Kidney capillary endothelial cell (primary cell): ENCODE results near the gene SPDYE16.
A peak's percentile ranks its signal among the peaks of the same experiment; 100 is the strongest.
"Not testable (repeated sequence)": the region's sequence is repeated elsewhere in the genome, so short reads cannot be mapped to it uniquely, and the experiment has no call there.

Experiments
- DNase-seq: peaks from one replicate; pipeline ENCODE4 v3.0.0-alpha.2; 2018; ENCODE audit warnings: low spot score

SPDYE16 gene

DNA sequence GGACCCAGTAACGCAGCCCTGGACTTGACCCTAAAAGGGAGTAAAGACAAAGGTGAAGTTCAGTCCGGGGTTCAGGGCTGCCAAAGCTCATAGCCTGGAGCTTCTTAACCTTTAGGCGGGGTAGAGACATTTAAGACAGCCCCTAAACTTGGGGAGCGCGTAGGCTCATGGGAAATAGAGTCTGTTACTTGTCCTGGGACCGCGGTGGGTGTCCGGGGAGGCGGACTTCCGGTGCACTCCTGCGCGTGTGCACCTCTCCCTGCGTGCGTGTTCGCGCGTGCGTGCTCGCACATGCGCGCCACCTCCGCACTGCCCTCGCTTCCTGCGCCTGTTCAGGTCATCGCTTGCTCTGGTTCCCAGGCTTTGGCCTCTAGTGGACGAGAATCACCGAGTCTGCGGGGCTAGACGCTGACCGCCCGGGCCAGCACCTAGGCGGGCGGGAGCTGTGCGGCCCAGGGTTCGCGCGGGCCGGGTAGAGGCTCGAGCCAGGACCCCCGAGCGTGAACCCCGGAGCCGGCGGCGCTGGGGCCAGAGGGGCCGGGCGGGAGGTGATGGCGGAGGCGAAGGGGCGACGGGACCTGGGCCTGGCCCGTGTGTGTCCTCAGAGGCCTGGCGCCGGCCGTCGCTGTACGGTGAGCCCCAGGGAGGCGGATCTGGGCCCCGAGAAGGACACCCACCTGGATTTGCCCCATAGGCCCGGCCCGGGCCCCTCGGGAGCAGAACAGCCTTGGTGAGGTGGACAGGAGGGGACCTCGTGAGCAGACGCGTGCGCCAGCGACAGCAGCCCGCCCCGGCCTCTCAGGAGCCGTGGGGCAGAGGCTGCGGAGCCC is 6.1 kb upstream of the SPDYE16 start:
- DNase-seq, result peak; percentile 70

DNA sequence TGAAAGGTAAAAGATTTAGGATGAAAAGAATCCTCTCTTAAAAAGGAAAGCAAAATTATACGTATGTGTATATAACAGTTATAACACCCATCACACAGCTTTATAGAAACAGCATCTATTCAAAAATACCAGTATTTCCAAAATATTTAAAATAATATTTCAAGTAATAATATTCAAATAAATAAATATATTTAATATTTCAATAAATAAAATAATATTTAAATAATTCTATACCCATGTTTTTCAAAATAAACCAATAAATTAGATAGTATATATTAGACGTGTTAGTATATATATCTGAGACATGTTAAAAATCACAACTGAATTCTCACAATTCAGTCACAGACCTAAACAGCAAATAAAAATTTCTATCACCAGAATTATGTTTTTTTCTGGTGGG is 11.5 kb downstream of the SPDYE16 start:
- not testable (repeated sequence) for DNase-seq

DNA sequence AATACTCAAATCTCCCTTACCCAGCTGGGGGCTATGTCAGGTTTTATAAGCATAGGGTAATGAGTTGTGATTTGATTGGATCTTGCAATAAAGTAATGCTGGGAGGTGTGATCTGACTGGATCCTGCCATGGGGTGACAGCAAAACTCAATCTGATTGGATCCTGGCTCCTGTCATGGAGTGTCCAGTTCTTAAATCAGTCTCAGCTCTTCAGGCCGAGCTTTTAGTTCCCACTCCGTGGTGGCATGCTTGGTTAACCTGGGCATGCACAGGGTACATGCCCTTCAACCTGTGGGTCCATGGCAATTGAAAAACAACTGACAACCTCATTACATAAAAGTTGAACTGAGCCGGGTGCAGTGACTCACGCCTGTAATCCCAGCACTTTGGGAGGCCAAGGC is 16.9 kb downstream of the SPDYE16 start:
- not testable (repeated sequence) for DNase-seq

DNA sequence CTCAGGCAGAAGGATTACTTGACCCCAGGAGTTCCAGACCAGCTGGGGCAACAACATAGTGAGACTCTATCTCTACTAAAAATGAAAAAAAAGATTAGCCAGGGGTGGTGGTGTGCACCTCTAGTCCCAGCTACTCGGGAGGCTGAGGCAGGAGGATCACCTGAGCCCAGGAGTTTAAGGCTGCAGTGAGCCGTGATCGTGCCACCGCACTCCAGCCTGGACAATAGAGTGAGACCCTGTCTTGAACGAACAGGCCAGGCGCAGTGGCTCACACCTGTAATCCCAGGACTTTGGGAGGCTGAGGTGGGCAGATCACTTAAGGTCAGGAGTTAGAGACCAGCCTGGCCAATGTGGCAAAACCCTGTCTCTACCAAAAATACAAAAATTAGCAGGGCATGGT is 26.2 kb downstream of the SPDYE16 start:
- not testable (repeated sequence) for DNase-seq

DNA sequence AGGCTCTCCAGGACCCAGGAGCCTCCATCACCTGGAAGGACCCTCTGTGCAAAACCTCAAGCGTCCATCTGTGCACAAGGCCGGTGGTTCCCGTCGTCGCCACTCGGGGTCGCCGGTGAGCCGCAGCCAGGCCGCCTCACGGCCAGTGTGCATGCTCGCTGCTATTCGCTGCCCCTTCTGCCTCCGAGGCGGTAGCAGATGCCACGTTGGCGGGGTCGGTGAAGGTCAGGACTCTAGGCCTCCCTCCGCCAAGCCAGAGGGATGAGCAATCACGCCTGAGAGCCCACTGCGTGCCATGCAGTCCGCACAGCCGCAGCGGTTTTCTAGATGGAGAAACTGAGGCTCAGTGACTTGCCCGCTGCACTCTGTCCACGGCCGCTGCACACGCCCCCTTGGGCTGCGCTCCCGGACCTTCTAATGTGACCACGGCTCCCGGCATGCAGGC is 27.1 kb downstream of the SPDYE16 start:
- DNase-seq, result no peak

DNA sequence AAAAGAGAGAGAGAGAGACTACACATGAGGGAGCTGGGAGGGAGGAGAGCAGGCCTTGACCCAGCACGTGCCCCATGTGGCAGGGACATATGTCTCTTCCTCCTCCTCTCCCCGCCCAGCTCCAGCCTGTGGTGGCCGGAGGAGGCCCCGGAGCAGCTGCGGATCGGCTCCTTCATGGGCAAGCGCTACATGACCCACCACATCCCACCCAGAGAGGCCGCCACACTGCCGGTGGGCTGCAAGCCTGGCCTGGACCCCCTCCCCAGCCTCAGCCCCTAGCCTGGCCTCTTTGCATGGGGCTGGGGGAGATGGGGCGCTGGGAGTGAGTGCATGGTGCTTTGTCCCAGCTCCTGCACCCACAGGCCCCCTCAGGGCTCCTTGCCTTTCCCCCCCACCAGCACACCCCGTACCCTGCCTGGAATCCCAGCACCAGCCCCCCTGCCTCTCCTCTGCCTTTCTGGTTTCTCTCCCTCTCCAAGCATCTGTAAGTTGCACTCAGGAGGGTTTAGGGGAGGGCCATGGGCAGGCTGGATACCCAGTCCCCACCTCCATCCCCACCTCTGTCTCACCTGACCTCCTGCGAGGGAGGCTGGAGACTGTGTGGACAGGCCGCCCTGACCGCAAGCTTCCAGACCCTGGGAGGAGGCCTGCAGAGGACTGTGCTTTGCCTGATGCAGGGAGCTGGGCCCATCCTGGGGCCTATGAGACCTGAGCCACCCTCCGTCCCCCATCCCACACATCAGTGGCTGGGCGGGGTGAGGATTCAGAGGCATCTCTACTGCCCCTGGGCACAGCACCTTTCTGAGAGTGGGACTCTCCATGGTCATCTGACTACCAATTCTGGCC is 27.9 kb downstream of the SPDYE16 start:
- DNase-seq, result no peak

DNA sequence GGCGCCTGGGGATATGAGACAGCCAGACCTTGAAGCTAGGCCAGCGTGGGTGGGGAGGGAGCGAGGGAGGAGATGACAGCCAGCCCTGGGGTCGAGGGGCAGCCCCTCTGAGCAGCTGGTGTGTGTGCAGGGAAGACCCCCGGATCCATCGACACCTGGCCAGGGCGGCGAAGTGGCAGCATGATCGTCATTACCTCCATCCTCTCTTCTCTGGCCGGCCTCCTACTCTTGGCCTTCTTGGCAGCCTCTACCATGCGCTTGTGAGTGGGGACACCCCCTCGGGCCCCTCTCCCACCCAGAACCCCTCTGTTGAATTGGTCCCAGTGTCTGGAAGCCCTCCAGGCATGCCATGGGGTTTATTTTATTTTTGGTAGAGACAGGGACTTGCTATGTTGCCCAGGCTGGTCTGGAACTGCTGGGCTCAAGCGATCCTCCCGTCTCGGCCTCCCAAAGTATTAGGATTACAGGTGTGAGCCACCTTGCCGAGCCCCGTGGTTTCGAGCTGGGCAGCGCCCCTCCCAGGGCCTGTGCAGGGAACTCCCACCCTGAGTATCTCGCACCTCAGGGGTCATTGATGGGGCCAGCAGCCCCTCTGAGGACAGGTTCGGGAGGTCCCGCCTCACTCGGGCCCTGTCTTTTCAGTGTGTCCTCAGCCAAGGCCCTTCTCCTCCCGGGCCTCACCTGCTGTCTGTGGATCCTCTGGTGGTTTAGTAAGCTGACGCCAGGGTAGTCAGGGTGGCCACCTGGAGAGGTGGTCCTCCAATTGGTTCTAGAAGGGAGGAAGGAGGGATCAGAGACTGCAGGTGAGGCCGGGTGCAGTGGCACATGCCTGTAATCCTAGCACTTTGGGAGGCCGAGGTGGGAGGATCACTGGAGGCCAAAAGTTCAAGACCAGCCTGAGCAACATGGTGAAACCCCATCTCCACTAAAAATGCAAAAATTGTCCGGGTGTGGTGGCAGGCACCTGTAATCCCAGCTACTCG is 29.0 kb downstream of the SPDYE16 start:
- no peak for DNase-seq

DNA sequence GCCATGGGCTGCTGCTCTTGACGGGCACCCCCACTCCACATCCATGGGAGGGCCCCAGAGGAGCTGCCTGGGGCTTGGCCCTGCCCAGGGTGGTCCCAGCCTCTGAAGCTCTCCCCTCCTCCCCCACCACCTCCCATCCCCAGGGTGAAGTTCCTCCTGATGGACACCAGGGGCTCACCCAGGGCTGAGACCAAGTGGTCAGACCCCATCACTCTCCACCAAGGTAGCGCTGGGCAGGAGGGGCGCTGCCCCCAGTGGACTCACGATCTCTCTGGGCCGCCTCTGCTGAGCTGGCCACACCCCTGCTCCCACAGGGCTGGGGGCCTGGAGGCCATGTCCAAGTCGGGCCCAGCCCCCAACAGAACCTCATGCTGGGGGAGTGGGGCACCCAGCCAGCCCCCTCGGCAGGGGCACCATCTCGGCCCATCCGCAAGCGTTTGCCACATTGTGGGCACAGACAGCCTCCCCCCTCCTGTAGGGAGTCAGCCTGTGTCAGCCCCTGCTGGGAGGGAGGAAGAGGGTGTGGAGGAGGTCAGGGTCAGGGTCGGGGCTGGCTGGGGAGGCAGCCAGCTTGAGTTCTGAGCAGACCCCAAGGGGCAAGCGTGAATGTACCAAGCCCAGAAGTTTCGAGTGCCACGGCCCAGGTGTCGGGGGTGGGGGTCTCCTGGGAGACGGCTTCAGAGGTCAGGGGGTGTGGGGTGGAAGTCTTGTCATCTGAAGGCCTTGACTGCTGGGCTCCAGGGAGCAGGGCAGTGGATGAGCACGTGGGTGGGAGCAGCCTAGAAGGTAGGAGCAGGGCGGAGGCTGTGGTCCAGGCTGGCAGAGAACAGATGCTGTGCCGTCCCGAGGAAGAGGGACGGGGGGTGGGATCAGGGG is 29.9 kb downstream of the SPDYE16 start:
- DNase-seq, result no peak

DNA sequence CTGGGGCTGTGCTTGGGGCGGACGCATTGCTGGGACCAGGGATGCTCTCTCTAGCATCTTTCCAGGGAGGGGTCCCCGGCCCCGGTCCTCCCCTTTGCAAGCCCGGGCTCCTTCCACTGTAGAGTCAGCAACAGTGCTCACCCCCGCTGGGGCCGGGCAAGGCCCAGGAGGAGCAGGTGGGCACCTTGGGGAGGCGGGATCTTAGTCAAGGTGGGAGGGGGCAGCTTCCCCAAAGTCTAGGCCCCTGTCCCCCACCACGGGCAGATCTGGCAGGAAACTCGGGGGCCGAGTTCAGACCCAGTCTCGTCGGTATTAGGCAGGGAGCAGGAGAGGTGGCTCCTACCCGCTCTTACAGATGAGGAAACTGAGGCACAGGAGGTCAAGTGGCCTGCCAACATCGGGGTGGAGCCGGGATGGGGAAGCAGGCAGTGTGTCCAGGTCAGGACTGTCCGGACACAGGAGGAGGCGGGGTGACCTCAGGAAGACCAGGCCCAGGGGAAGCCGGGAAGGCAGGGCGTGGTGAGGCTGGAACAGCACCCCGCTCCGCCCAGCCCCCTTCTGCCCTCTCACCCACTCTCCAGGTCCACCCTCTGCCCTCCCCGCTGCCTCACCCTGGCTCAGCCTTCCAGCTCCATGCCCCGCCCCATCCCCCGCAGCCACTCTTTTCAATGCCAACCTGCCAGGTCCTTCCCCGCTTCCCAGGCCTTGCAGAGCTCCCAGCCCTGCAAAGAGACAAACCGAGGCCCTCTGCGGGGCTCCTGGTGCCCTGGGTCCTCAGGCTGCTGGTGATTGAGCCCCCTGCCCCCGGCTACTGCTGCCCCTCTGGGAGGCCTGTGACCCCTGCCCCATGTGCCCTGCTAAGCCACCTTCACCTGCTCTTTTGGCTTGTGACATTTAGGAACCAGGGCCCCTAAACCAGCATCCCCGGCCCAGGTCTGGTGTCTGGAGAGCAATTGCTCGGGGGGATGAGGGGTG is 30.9 kb downstream of the SPDYE16 start:
- DNase-seq, result not testable (repeated sequence)

DNA sequence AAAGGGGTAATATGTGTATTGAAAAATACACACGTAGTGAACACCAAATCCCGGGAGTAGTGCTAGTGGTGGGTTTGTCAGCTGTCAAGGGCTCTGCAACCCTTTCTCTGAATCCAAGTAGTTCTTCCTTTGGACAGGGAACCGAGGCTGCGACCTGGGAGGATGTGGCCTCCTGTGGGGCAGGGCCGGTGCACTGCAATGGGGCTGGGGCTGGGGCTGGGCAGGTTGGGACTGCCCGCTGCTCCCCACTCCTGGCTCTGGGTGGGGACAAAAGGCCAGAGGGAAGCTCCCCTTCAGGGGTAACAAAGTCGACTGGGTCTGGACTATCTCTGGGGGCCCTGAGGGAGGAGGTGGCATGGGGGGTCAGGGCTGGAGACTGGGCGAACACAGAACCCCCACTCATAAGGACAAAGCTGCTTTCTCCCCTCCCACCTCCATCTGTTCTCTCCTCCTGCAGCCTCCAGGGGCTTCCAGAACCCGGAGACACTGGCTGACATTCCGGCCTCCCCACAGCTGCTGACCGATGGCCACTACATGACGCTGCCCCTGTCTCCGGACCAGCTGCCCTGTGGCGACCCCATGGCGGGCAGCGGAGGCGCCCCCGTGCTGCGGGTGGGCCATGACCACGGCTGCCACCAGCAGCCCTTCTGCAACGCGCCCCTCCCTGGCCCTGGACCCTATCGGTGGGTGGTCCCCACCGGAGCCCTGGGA is 31.7 kb downstream of the SPDYE16 start:
- DNase-seq, result not testable (repeated sequence)

DNA sequence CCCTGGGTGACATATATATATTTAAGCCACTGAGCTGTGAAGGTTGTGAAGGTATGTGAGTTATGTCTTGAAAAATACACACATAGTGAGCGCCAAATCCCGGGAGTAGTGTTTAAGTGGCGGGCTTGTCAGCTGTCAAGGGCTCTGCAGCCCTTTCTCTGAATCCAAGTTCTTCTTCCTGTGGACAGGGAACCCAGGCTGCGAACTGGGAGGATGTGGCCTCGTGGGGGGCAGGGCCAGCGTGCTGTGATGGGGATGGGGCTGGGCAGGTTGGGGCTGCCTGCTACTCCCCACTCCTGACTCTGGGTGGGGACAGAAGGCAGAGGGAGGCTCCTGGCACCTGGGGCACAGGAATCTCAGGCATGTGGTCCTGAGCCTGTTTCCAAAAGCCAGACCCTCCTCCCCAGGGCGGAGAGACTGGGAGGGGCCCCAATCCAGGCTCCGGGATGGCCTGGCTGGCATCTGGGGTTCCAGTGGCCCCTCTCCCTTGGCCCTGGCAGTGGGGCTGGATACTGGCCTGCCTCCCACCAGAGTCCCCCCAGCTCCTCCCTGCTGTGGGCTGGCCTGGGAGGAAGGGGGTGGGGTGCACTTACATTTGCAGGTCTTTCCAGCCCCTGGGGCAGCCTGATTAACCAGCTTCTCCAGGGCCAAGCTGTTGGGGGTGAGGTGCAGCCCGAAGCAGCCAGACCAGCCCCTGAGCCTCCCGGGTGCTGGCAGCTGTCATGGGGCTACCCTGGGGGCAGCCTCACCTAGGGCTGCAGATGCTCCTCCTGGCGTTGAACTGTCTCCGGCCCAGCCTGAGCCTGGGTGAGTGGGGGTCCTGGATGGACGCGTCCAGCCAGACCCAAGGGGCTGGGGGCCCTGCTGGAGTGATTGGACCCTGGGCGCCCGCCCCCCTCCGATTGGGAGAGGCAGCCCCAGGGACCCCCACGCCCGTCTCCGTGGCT is 32.9 kb downstream of the SPDYE16 start, which contains the start of gene UPK3B:
Gene UPK3B, plus strand, starts transcription at position 622 of the 947 bp plus-strand sequence. Its CDS starts 101 bp downstream, at position 723.
- no peak for DNase-seq

DNA sequence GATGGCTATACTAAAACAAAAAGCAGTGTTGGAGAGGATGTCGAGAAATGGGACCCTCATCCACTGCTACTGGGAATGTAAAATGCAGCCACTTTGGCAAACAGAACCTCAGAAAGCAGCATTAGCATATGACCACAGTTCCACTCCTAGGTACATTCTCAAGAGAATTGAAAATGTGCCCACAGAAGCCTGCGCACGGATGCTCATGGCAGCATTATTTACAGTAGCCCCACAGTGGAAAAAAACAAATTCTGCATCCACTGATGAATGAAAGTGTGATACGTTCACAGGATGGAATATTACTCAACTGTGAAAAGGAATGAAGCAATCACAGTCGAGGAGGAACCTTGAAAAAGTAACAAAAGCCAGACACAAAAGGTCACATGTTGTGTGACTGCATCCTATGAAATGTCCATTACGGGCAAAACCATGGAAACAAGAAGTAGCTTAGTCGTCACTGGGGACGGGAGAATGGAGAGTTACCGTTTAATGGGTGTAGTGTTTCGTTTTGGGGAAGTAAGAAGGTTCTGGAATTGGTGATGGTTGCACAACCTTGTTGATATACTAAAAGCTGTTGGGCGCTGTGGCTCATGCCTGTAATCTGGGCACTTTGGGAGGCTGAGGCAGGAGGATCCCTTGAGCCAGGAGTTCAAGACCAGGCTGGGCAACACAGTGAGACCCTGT is 35.2 kb downstream of the SPDYE16 start:
- DNase-seq, result no peak

DNA sequence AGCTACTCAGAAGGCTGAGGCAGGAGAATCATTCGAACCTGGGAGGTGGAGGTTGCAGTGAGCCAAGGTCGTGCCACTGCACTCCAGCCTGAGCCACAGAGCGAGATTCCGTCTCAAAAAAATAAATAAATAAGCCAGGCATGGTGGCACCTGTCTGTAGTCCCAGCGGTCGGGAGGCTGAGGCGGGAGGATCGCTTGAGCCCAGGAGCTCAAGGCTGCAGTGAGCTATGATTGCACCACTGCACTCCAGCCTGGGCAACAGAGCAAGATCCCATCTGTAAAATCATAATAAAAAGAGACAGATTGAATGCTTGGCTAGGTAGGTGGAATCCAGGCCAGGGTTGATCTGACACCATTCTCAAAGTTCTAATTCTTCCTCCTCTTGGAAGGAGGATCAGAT is 36.5 kb downstream of the SPDYE16 start:
- DNase-seq, result not testable (repeated sequence)

DNA sequence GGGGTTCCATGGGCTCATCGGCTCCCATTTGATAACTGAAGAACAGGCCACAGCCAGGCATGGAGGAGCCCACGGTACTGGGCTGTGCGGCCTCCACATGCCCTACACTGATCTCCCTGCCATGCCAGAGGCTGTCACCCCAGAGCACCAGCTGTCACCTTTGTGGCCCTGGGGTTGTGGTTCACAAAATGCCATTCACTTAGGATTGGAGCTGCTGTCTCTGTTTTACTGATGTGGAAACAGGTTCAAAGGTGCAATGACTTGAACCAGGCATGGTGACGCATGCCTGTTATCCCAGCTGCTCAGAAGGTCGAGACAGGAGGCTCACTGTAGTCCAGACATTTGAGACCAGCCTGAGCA is 37.0 kb downstream of the SPDYE16 start:
- no peak for DNase-seq

DNA sequence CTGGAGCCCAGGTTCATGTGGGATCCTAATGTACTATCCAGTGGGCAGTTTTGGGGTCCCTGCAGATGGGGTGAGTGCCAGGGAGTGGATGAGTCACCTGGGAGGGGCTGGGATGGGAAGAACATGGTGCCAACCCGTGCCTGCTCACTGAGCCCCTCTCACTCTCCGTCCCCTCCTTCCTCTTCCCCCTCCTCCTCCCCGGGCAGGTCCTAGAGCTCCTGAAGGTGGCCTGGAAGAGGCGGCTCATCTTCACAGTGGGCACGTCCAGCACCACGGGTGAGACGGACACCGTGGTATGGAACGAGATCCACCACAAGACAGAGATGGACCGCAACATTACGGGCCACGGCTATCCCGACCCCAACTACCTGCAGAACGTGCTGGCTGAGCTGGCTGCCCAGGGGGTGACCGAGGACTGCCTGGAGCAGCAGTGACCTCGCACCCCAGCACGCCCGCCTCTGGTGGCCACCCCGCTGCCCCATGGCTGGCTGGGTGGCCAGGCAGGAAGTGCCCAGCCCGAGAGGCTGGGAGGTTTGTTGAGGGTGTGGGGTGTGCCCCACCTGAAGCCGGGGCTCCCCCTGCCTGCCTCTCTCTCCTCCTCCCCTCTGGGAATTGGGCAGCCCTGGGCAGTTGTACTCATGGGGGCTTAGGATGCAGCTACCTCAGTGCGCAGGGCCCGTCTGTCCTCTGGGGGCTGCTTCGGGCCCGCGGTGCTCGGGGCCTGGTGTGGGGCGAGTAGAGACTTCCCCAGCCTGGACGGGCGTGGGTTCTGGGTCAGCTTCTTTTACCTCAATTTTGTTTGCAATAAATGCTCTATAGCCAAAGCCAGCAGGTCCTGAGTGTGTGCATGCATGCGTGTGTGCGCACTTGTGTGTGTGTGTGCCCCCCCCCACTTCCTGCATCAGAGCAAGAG is 37.7 kb downstream of the SPDYE16 start:
- DNase-seq, result no peak
